Left lung (tissue), 10 donors: ENCODE measurements around the gene MMEL1. TPM values are rescaled to one million over a fixed set of nuclear protein-coding genes. Genes with fewer than 3 reads are reported as not detected.
"Not testable (repeated sequence)": the region's sequence is repeated elsewhere in the genome, so short reads cannot be mapped to it uniquely, and the experiment has no call there.

Source experiments
- ATAC-seq: fragments of 200-7000 bp; cut with Tn5 transposase; one replicate; pipeline ENCODE4 v1.9.1; 2020; ENCODE audit warnings: moderate library complexity
- DNase-seq, 4 donors: peaks; one replicate each; pipeline ENCODE4 v3.0.0-alpha.2; 2013 to 2020
- H3K27ac ChIP-seq, 2 donors: fragments of 200-600 bp; sonication (generic) in 1 of 2; one replicate each; pipeline versions ENCODE4 v1.5.0 to v1.8.0; 2020 to 2021
- H3K27me3 ChIP-seq, 2 donors: fragments of 200-600 bp; sonication (generic) in 1 of 2; one replicate each; pipeline versions ENCODE4 v1.5.0 to v1.8.0; 2020 to 2021
- H3K36me3 ChIP-seq, 2 donors: fragments of 200-600 bp; sonication (generic) in 1 of 2; one replicate each; pipeline versions ENCODE4 v1.5.0 to v1.8.0; 2020 to 2021
- H3K4me1 ChIP-seq, 2 donors: fragments of 200-600 bp; one replicate each; pipeline ENCODE4 v1.8.0; 2021
- H3K4me3 ChIP-seq, 2 donors: fragments of 200-600 bp; sonication (generic) in 1 of 2; one replicate each; pipeline versions ENCODE4 v1.5.0 to v1.8.0; 2020 to 2021; ENCODE audit warnings: mild to moderate bottlenecking in 1 of 2
- H3K9me3 ChIP-seq, 2 donors: fragments of 200-600 bp; sonication (generic) in 1 of 2; one replicate each; pipeline versions ENCODE4 v1.5.0 to v1.8.0; 2020 to 2021
- CTCF ChIP-seq, 2 donors: fragments of 200-600 bp; sonication (generic) in 1 of 2; IDR thresholded peaks; one replicate each; pipeline versions ENCODE4 v1.5.0 to v1.8.0; 2021; ENCODE audit warnings: antibody characterized with exemption in 2 of 2
- intact Hi-C, 2 donors: fragments of 100-400 bp; cut with DNase I; formaldehyde crosslinking; loops; one replicate each; pipeline versions ENCODE4 v1.11.2 to v1.14.2; 2022
- polyA plus RNA-seq, 6 donors: library from polyadenylated mRNA; unstranded; fragments of 120-200 nt; gene quantifications; one replicate each; pipeline ENCODE4 v1.2.1, GENCODE V29; 2013; ENCODE audit not compliant: insufficient read length in 6 of 6
- total RNA-seq, 2 donors: library from RNA; stranded (reverse); fragmentation: NEBNext Ultra II Directional; extraction: Animal tissue kit (Norgen Biotek cat#: 25700); gene quantifications; one replicate each; pipeline ENCODE4 v1.2.1, GENCODE V29; 2021
- donor health status: DM: no; HTN: yes; CAD: no.
- donor health status: DM: no; HTN: no; CAD: no.

The MMEL1 gene
- total and polyA plus RNA-seq, 8 donors, result 3.4 to 9.1 (median 3.9) TPM

GRCh38 chr1:2569060-2569459 lies 63.8 kb downstream of the MMEL1 start:
- peaks cover 0 to under 1% of the 10 kb centered on the region in 2 donors for H3K36me3 ChIP-seq
- H3K27me3 ChIP-seq, result no peaks in the 10 kb centered on the region
- peaks cover 0 to 6% of the 10 kb centered on the region in 2 donors for H3K9me3 ChIP-seq
- no peak overlapping the region for H3K4me3 ChIP-seq
- intact Hi-C loops, result no loop called here
- TF ChIP-seq CTCF (IDR thresholded peaks at IDR 0.05), result no peak
- DNase-seq (no peak), ATAC-seq (no peak)
- no peak overlapping the region for H3K27ac ChIP-seq
- H3K4me1 ChIP-seq, result no peaks in the 10 kb centered on the region

GRCh38 chr1:2568187-2568816 lies 64.5 kb downstream of the MMEL1 start:
- H3K9me3 ChIP-seq, ATAC-seq, H3K27me3 ChIP-seq, DNase-seq, H3K36me3 ChIP-seq, H3K4me1 ChIP-seq, H3K4me3 ChIP-seq, intact Hi-C loops, H3K27ac ChIP-seq: not testable (repeated sequence)

- DNase-seq (peak in 1 of 4 donors; percentile 76), ATAC-seq (no peak)
- Histone ChIP-seq H3K27ac (no peak overlapping the region), H3K4me3 (no peak overlapping the region), H3K9me3 (no peaks in the 10 kb centered on the region), H3K36me3 (peaks cover 0 to 19% of the 10 kb centered on the region in 2 donors), H3K27me3 (no peaks in the 10 kb centered on the region), H3K4me1 (no peaks in the 10 kb centered on the region)
- no peak for TF ChIP-seq CTCF (IDR thresholded peaks at IDR 0.05)
- intact Hi-C loops, result no loop called here
These were observed 65.6 kb downstream of the MMEL1 start for GRCh38 chr1:2567083-2567679.

GRCh38 chr1:2566101-2567045 lies 66.4 kb downstream of the MMEL1 start:
- H3K36me3 ChIP-seq, result peaks cover 0 to 28% of the 10 kb centered on the region in 2 donors
- intact Hi-C loops, result no loop called here
- DNase-seq, result peak in 1 of 4 donors; percentile 72
- no peaks in the 10 kb centered on the region for H3K4me1 ChIP-seq
- no peaks in the 10 kb centered on the region for H3K9me3 ChIP-seq
- no peak overlapping the region for H3K4me3 ChIP-seq
- no peak overlapping the region for H3K27ac ChIP-seq
- no peak for TF ChIP-seq CTCF (IDR thresholded peaks at IDR 0.05)
- no peak for ATAC-seq
- no peaks in the 10 kb centered on the region for H3K27me3 ChIP-seq

- no peak overlapping the region for H3K4me3 ChIP-seq
- no peaks in the 10 kb centered on the region for H3K27me3 ChIP-seq
- H3K27ac ChIP-seq, result no peak overlapping the region
- H3K4me1 ChIP-seq, result peaks cover 0 to 5% of the 10 kb centered on the region in 2 donors
- H3K36me3 ChIP-seq, result peaks cover 0 to 42% of the 10 kb centered on the region in 2 donors
- DNase-seq (peak in 1 of 4 donors; percentile 71), ATAC-seq (no peak)
- TF ChIP-seq CTCF (IDR thresholded peaks at IDR 0.05), result no peak
- intact Hi-C loops, result no loop called here
- no peaks in the 10 kb centered on the region for H3K9me3 ChIP-seq
These were observed 67.9 kb downstream of the MMEL1 start for GRCh38 chr1:2564815-2565374.
